ENCODE results near the gene FIP1L1.

FIP1L1 gene

GRCh38 chr4:53507058-53507457 lies 129.6 kb downstream of the FIP1L1 start:
- no peak for DNase-seq

GRCh38 chr4:53507671-53508286 lies 130.3 kb downstream of the FIP1L1 start:
- DNase-seq, result no peak

- no peak for DNase-seq
Observed at GRCh38 chr4:53508446-53508845, 131.0 kb downstream of the FIP1L1 start.

- peak; percentile 32 for DNase-seq
Observed at GRCh38 chr4:53510321-53510720, 132.9 kb downstream of the FIP1L1 start.
